ENCODE results near the gene A1CF.

A1CF gene, protein sequence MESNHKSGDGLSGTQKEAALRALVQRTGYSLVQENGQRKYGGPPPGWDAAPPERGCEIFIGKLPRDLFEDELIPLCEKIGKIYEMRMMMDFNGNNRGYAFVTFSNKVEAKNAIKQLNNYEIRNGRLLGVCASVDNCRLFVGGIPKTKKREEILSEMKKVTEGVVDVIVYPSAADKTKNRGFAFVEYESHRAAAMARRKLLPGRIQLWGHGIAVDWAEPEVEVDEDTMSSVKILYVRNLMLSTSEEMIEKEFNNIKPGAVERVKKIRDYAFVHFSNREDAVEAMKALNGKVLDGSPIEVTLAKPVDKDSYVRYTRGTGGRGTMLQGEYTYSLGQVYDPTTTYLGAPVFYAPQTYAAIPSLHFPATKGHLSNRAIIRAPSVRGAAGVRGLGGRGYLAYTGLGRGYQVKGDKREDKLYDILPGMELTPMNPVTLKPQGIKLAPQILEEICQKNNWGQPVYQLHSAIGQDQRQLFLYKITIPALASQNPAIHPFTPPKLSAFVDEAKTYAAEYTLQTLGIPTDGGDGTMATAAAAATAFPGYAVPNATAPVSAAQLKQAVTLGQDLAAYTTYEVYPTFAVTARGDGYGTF

DNA sequence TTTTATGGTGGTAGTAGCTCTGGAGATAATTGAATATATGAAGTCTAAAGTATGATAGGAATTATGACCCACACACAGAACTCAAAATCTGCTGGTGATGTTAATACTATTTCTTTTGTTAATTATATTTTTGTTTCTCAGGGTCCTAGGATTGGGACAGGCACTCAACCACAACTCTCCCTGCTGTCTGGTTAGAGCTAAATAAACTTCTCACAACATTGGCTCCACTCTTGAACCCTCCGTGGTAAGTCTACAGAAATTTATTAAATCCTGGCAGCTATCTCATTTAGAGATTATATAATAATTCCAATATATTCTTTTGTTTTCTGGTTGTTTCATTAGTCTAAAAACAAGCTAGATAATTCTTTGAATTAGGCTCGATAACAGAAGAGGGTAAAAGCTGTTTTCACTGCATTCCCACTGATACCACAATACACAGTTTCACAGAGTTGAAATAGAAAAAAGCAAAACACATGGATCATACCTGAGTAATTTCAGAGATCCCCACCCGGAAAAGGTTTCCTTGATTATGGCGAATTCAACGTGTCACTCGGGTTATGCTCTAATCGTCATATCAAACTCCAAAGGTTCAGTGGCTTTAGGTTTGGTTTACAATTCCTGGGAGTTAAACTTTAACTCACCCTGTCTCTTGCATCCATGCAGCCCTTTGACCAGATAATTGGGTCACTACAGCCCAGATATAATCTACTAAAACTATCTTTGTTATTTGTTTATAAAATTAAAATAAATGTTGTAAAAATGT lies at the start of gene A1CF:
TSS of gene A1CF (minus strand) at position 531 of the 763 bp plus-strand sequence. CDS start 25,687 bp downstream, outside the sequence.
- Histone ChIP-seq H3K4me2 (ENCODE audit: low read length) (no peak within 1 kb of the TSS), H3K9ac (ENCODE audit: low read length) (no peak within 1 kb of the TSS), H3K4me3 (ENCODE audit: low read length) (no peak within 1 kb of the TSS), H3K9me3 (ENCODE audit: insufficient read depth, low read length) (no peaks in the 10 kb centered on the region), H3K4me1 (ENCODE audit: low read length) (no peaks in the 10 kb centered on the region), H2AFZ (ENCODE audit: low read depth, low read length) (no peak within 1 kb of the TSS), H3K27ac (ENCODE audit: low read length) (no peak within 1 kb of the TSS), H3K36me3 (replicated peaks; ENCODE audit: low read depth, low read length) (no peaks in the 10 kb centered on the region), H3K79me2 (ENCODE audit: low read length) (no peaks in the 10 kb centered on the region), H4K20me1 (ENCODE audit: insufficient read depth, low read length) (no peaks in the 10 kb centered on the region), H3K27me3 (ENCODE audit: low read depth, low read length) (peaks cover 5% of the 10 kb centered on the region; the same call in 1 of the 2 replicates)
- no peak for TF ChIP-seq EZH2phosphoT487 (IDR thresholded peaks at IDR 0.05; ENCODE audit: low read depth)
- TF ChIP-seq CTCF (IDR thresholded peaks at IDR 0.05; ENCODE audit: low read depth, low read length), result no peak

DNA sequence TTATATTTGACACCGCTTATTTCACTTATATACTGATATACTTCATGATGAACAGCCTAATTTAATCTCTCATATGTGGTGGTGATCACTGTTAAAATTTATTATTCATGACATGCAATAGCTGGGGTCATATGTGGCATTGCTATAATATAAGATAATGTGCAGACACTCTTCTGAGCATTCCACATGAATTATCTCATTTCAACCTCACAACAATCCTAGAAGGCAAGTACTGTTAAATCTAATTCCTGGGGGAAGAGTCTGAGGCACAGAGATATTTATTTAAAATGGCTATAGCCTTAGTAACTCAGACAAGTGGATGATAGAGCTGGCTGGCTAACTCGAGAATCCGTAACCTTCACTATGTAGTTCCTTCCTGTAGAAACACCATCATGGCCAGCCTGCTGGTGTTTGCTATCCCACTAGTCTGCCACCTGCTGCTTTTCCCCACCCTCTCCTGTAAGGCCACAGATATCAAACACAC lies 46.6 kb upstream of the A1CF start:
- H3K27ac ChIP-seq (ENCODE audit: low read length), result no peak overlapping the region
- no peak overlapping the region for H3K4me2 ChIP-seq (ENCODE audit: low read length)
- H2AFZ ChIP-seq (ENCODE audit: low read depth, low read length), result no peak overlapping the region
- H3K36me3 ChIP-seq (replicated peaks; ENCODE audit: low read depth, low read length), result no peaks in the 10 kb centered on the region
- H3K4me1 ChIP-seq (ENCODE audit: low read length), result no peaks in the 10 kb centered on the region
- no peaks in the 10 kb centered on the region for H3K9me3 ChIP-seq (ENCODE audit: insufficient read depth, low read length)
- no peaks in the 10 kb centered on the region for H3K27me3 ChIP-seq (ENCODE audit: low read depth, low read length)
- H3K9ac ChIP-seq (ENCODE audit: low read length), result no peak overlapping the region
- no peaks in the 10 kb centered on the region for H3K79me2 ChIP-seq (ENCODE audit: low read length)
- H3K4me3 ChIP-seq (ENCODE audit: low read length), result no peak overlapping the region
- H4K20me1 ChIP-seq (ENCODE audit: insufficient read depth, low read length), result no peaks in the 10 kb centered on the region
- TF ChIP-seq CTCF (IDR thresholded peaks at IDR 0.05; ENCODE audit: low read depth, low read length) (no peak), EZH2phosphoT487 (IDR thresholded peaks at IDR 0.05; ENCODE audit: low read depth) (no peak)

- Histone ChIP-seq H2AFZ (ENCODE audit: low read depth, low read length) (no peak overlapping the region), H3K4me1 (ENCODE audit: low read length) (no peaks in the 10 kb centered on the region), H3K9me3 (ENCODE audit: insufficient read depth, low read length) (no peaks in the 10 kb centered on the region), H3K79me2 (ENCODE audit: low read length) (no peaks in the 10 kb centered on the region), H3K27ac (ENCODE audit: low read length) (no peak overlapping the region), H3K27me3 (ENCODE audit: low read depth, low read length) (no peaks in the 10 kb centered on the region), H3K4me3 (ENCODE audit: low read length) (no peak overlapping the region), H3K36me3 (replicated peaks; ENCODE audit: low read depth, low read length) (no peaks in the 10 kb centered on the region), H4K20me1 (ENCODE audit: insufficient read depth, low read length) (no peaks in the 10 kb centered on the region), H3K4me2 (ENCODE audit: low read length) (no peak overlapping the region), H3K9ac (ENCODE audit: low read length) (no peak overlapping the region)
- TF ChIP-seq EZH2phosphoT487 (IDR thresholded peaks at IDR 0.05; ENCODE audit: low read depth) (no peak), CTCF (IDR thresholded peaks at IDR 0.05; ENCODE audit: low read depth, low read length) (no peak)
Measured at GRCh38 chr10:50929670-50930069, 44.2 kb upstream of the A1CF start.

DNA sequence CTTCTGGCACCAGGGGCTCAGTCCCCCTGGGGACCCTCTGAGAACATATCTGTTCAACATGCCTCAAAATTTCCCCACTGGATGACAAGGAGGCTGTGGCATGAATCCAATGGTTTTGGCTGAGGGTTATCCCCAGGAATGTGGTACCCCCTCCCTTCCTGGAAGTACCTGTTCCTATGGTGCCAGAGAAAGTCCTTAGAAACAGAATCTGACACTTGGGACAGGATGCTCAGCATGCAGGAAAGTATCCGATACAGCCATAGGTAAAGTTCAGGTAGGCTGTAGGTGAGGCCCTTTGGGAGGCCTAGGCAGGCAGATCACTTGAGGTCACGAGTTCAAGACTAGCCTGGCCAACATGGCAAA lies 42.7 kb upstream of the A1CF start:
- TF ChIP-seq CTCF (IDR thresholded peaks at IDR 0.05; ENCODE audit: low read depth, low read length) (no peak), EZH2phosphoT487 (IDR thresholded peaks at IDR 0.05; ENCODE audit: low read depth) (no peak)
- H4K20me1 ChIP-seq (ENCODE audit: insufficient read depth, low read length), result no peaks in the 10 kb centered on the region
- H2AFZ ChIP-seq (ENCODE audit: low read depth, low read length), result no peak overlapping the region
- no peaks in the 10 kb centered on the region for H3K4me1 ChIP-seq (ENCODE audit: low read length)
- H3K9ac ChIP-seq (ENCODE audit: low read length), result no peak overlapping the region
- H3K4me2 ChIP-seq (ENCODE audit: low read length), result no peak overlapping the region
- no peaks in the 10 kb centered on the region for H3K36me3 ChIP-seq (replicated peaks; ENCODE audit: low read depth, low read length)
- no peak overlapping the region for H3K27ac ChIP-seq (ENCODE audit: low read length)
- no peaks in the 10 kb centered on the region for H3K9me3 ChIP-seq (ENCODE audit: insufficient read depth, low read length)
- no peaks in the 10 kb centered on the region for H3K79me2 ChIP-seq (ENCODE audit: low read length)
- H3K4me3 ChIP-seq (ENCODE audit: low read length), result no peak overlapping the region
- H3K27me3 ChIP-seq (ENCODE audit: low read depth, low read length), result no peaks in the 10 kb centered on the region
